IMR-90 (cell line): ENCODE data around the gene PIEZO2. TPM values are rescaled to one million over a fixed set of nuclear protein-coding genes. Genes with fewer than 3 reads are reported as not detected.

ENCODE experiments used
- ATAC-seq: fragments of 200-7000 bp; cut with Tn5 transposase; 2 replicates; pipeline ENCODE4 v1.9.1; 2020; ENCODE audit warnings: low read depth, mild to moderate bottlenecking, moderate library complexity
- BruUV-seq: library from RNA; stranded (reverse); fragments of 400-500 nt; replicated peaks from 2 replicates; lab custom pipeline; 2021; lab: Mats Ljungman, UMichigan
- CTCF ChIA-PET: fragments of 300-600 bp; formaldehyde crosslinking; extraction: SDS; loops from one replicate; lab custom pipeline; 2021; ENCODE audit warnings: antibody characterized with exemption; lab: Yijun Ruan, JAX
- POLR2A ChIA-PET: fragments of 300-600 bp; sonication (Branson Sonifier 250); formaldehyde crosslinking; loops from one replicate; lab custom pipeline; 2022; ENCODE audit warnings: antibody characterized with exemption; ENCODE audit not compliant: unreplicated experiment; lab: Charles Lee
- DNase-seq: peaks from one replicate; pipeline ENCODE4 v3.0.0; 2013
- H2AFZ ChIP-seq: replicated peaks from 2 replicates; pipeline ENCODE3; 2013; ENCODE audit warnings: low read length, mild to moderate bottlenecking; ENCODE audit not compliant: poor library complexity
- H2AK5ac ChIP-seq: 2 replicates; pipeline ENCODE4 v1.6.1; 2013; ENCODE audit warnings: low read depth, low read length, inconsistent platforms
- H2AK9ac ChIP-seq: replicated peaks from 2 replicates; pipeline ENCODE3; 2013; ENCODE audit warnings: mild to moderate bottlenecking, low read depth, low read length, moderate library complexity; ENCODE audit not compliant: poor library complexity
- H2BK120ac ChIP-seq: 2 replicates; pipeline ENCODE4 v1.6.1; 2013; ENCODE audit warnings: low read depth, low read length, inconsistent platforms
- H2BK15ac ChIP-seq: 3 replicates; pipeline ENCODE4 v1.6.1; 2013; ENCODE audit warnings: low read depth, low read length, inconsistent platforms
- H2BK20ac ChIP-seq: 2 replicates; pipeline ENCODE4 v1.6.1; 2013; ENCODE audit warnings: low read depth, mild to moderate bottlenecking, inconsistent platforms, low read length, moderate library complexity
- H2BK5ac ChIP-seq: 2 replicates; pipeline ENCODE4 v1.6.1; 2013; ENCODE audit warnings: mild to moderate bottlenecking, low read depth, low read length, inconsistent platforms; ENCODE audit not compliant: poor library complexity, severe bottlenecking
- H3K14ac ChIP-seq: replicated peaks from 2 replicates; pipeline ENCODE4 v1.6.1; 2013; ENCODE audit warnings: low read depth, low read length, inconsistent platforms
- H3K18ac ChIP-seq: 2 replicates; pipeline ENCODE4 v1.6.1; 2013; ENCODE audit warnings: low read depth, low read length, control low read depth
- H3K23ac ChIP-seq: 2 replicates; pipeline ENCODE4 v1.6.1; 2013; ENCODE audit warnings: low read depth, low read length, inconsistent platforms
- H3K27ac ChIP-seq: 2 replicates; pipeline ENCODE4 v1.5.1; 2013; ENCODE audit warnings: mild to moderate bottlenecking, control low read depth, low read length; ENCODE audit not compliant: insufficient read depth
- H3K27me3 ChIP-seq: 2 replicates; pipeline ENCODE4 v1.6.1; 2013; ENCODE audit warnings: low read length; ENCODE audit not compliant: control insufficient read depth, insufficient read depth
- H3K36me3 ChIP-seq: 2 replicates; pipeline ENCODE4 v1.6.1; 2013; ENCODE audit warnings: low read length, mixed read lengths; ENCODE audit not compliant: control insufficient read depth, insufficient read depth
- H3K4ac ChIP-seq: 2 replicates; pipeline ENCODE4 v1.6.1; 2013; ENCODE audit warnings: low read depth, low read length, inconsistent platforms
- H3K4me1 ChIP-seq: 2 replicates; pipeline ENCODE4 v1.6.1; 2013; ENCODE audit warnings: low read length, mixed read lengths; ENCODE audit not compliant: control insufficient read depth, insufficient read depth
- H3K4me2 ChIP-seq: 2 replicates; pipeline ENCODE4 v1.6.1; 2013; ENCODE audit warnings: low read depth, mild to moderate bottlenecking, control low read depth, low read length, moderate library complexity
- H3K4me3 ChIP-seq: 2 replicates; pipeline ENCODE4 v1.5.1; 2013; ENCODE audit warnings: low read depth, mild to moderate bottlenecking, control low read depth, low read length, moderate library complexity; ENCODE audit not compliant: insufficient read depth
- H3K56ac ChIP-seq: 2 replicates; pipeline ENCODE4 v1.6.1; 2013; ENCODE audit warnings: low read length, inconsistent platforms; ENCODE audit not compliant: insufficient read depth; ENCODE audit errors: extremely low read depth
- H3K79me1 ChIP-seq, 2 experiments: 2 replicates each; pipeline ENCODE4 v1.6.1; 2013; ENCODE audit warnings: low read length in 2 of 2, inconsistent platforms in 1 of 2, low read depth in 1 of 2
- H3K9ac ChIP-seq: 2 replicates; pipeline ENCODE4 v1.6.1; 2013; ENCODE audit warnings: low read depth, low read length, control low read depth
- H3K9me1 ChIP-seq: 2 replicates; pipeline ENCODE4 v1.6.1; 2013; ENCODE audit warnings: low read length, inconsistent platforms; ENCODE audit not compliant: insufficient read depth
- H3K9me3 ChIP-seq: 2 replicates; pipeline ENCODE4 v1.6.1; 2013; ENCODE audit warnings: low read length; ENCODE audit not compliant: control insufficient read depth, insufficient read depth
- H4K20me1 ChIP-seq: 2 replicates; pipeline ENCODE4 v1.6.1; 2013; ENCODE audit warnings: low read length, inconsistent platforms; ENCODE audit not compliant: insufficient read depth
- H4K5ac ChIP-seq: 2 replicates; pipeline ENCODE4 v1.6.1; 2013; ENCODE audit warnings: mild to moderate bottlenecking, low read depth, low read length, control low read depth
- H4K8ac ChIP-seq, 2 experiments: 2 replicates each; pipeline ENCODE4 v1.6.1; 2013; ENCODE audit warnings: low read depth in 2 of 2, low read length in 2 of 2, control low read depth in 1 of 2, inconsistent platforms in 1 of 2
- H4K91ac ChIP-seq: 2 replicates; pipeline ENCODE4 v1.6.1; 2013; ENCODE audit warnings: low read depth, low read length, inconsistent platforms; ENCODE audit not compliant: insufficient read depth
- BHLHE40 ChIP-seq: fragments of 150-350 bp; IDR thresholded peaks from 2 replicates; pipeline ENCODE4 v1.6.1; 2016; ENCODE audit warnings: mild to moderate bottlenecking, low read depth, low read length
- CEBPB ChIP-seq: IDR thresholded peaks from 2 replicates; pipeline ENCODE4 v1.6.1; 2012; ENCODE audit warnings: low read depth, low read length, improper control_type of control experiment
- FOS ChIP-seq: fragments of 150-350 bp; IDR thresholded peaks from 2 replicates; pipeline ENCODE4 v1.6.1; 2016; ENCODE audit warnings: low read depth, low read length
- MAZ ChIP-seq: IDR thresholded peaks from 2 replicates; pipeline ENCODE4 v1.6.1; 2012; ENCODE audit warnings: low read depth, mild to moderate bottlenecking, low read length, improper control_type of control experiment, moderate library complexity, borderline replicate concordance
- MXI1 ChIP-seq: IDR thresholded peaks from 2 replicates; pipeline ENCODE4 v1.6.1; 2012; ENCODE audit warnings: low read depth, mild to moderate bottlenecking, low read length, moderate library complexity, borderline replicate concordance
- POLR2A ChIP-seq: IDR thresholded peaks from 2 replicates; pipeline ENCODE4 v1.6.1; 2012; ENCODE audit warnings: mild to moderate bottlenecking, low read depth, low read length
- RAD21 ChIP-seq: IDR thresholded peaks from 2 replicates; pipeline ENCODE4 v1.6.1; 2012; ENCODE audit warnings: low read length, improper control_type of control experiment
- RCOR1 ChIP-seq: IDR thresholded peaks from 2 replicates; pipeline ENCODE4 v1.6.1; 2012; ENCODE audit warnings: mild to moderate bottlenecking, low read length, improper control_type of control experiment; ENCODE audit not compliant: insufficient replicate concordance
- WGBS, 2 experiments: methylation state at CpG; one replicate each; pipeline versions ENCODE4 v1.1.5 to v1.1.7; 2013; ENCODE audit warnings: missing lambda C conversion rate in 2 of 2; ENCODE audit not compliant: insufficient read length in 1 of 2; ENCODE audit errors: extremely low coverage in 2 of 2; 5-methylcytosine and 5-hydroxymethylcytosine counted together
- dilution Hi-C: fragments of 300-500 bp; cut with HindIII; formaldehyde crosslinking; loops from one replicate; pipeline ENCODE4 v1.14.3; 2018; ENCODE audit warnings: low sequenced_read_pairs; ENCODE audit not compliant: unreplicated experiment
- in situ Hi-C: fragments of 300-500 bp; cut with MboI; formaldehyde crosslinking; loops from 3 replicates; pipeline ENCODE4 v1.14.3; 2019; ENCODE audit warnings: low sequenced_read_pairs, inconsistent platforms, mixed read lengths
- intact Hi-C: fragments of 100-400 bp; cut with micrococcal nuclease; formaldehyde crosslinking; loops from 2 replicates; pipeline ENCODE4 v1.10.0; 2022
- polyA plus RNA-seq, 3 experiments: library from polyadenylated mRNA; depleted of rRNA; stranded (reverse); fragments of >200 nt; gene quantifications; 2 replicates each; pipeline ENCODE4 v1.2.3, GENCODE V29; 2012; ENCODE audit warnings: low replicate concordance in 1 of 3
- total RNA-seq: library from RNA; depleted of rRNA; stranded (reverse); fragments of >200 nt; gene quantifications from 2 replicates; pipeline ENCODE4 v1.2.3, GENCODE V29; 2012
- TF ChIP-seq, protein P1 (sequence below): conservative IDR thresholded peaks from 2 replicates; pipeline ENCODE4 v1.5.1; 2012; ENCODE audit warnings: mild to moderate bottlenecking, low read depth, low read length, improper control_type of control experiment
- TF ChIP-seq, protein P2 (sequence below): fragments of 150-350 bp; IDR thresholded peaks from 2 replicates; pipeline ENCODE4 v1.6.1; 2017; ENCODE audit warnings: mild to moderate bottlenecking, antibody characterized with exemption, low read length, low read depth

PIEZO2 gene
- total and polyA plus RNA-seq, 2 of the 4 experiments (the other 2 are of a cell fraction): 2.4 to 4.1 TPM

DNA sequence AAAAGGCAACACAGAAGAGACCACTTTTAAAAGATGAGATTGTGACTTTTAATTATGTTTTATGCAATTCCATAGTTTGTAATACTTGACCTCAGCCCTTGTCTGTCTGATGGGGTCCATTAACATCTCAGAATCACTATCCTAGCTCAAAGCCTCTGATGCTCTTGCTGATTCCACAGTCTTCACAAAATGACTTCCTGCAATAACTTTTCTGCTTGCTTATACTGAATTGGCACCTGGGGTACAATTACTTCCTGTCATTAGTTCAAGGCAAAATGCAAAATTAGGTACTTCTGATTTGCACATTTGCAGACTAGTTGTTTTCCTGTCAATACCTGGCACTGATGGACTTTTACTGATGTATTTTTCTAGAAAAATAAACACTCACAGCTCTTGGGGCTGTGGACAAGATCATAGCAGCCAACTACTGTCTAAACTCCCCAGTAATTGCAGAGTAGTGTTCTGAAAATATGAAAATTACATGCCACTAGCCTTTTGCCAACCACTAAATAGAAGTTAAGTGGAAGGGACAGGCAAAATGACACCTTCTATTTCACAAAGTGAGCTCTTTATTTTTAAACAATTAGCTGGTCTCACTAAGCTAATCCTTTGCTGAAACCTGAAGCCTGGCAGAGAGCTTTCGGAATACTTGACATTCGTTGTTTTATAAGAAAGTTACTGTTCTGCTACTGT lies 129.1 kb downstream of the PIEZO2 start:
- Histone ChIP-seq H3K9ac (no peak overlapping the region), H3K4me3 (no peak overlapping the region), H4K91ac (no peak overlapping the region), H3K56ac (no peak overlapping the region), H3K4ac (no peak overlapping the region), H2BK120ac (no peak overlapping the region), H3K27me3 (no peaks in the 10 kb centered on the region), H3K14ac (no peak overlapping the region), H3K27ac (no peak overlapping the region), H3K79me1 (no peaks in the 10 kb centered on the region), H2BK20ac (no peak overlapping the region), H4K8ac (no peak overlapping the region), H3K23ac (no peak overlapping the region), H2BK15ac (no peak overlapping the region), H2BK5ac (no peak overlapping the region), H3K4me1 (peaks cover 6% of the 10 kb centered on the region; the same call in 1 of the 2 replicates), H3K4me2 (no peak overlapping the region), H4K20me1 (no peaks in the 10 kb centered on the region), H4K5ac (no peak overlapping the region), H3K9me1 (no peaks in the 10 kb centered on the region), H3K9me3 (no peaks in the 10 kb centered on the region), H3K36me3 (no peaks in the 10 kb centered on the region), H2AK9ac (no peak overlapping the region), H2AK5ac (no peak overlapping the region), H2AFZ (no peak overlapping the region), H3K18ac (no peak overlapping the region)
- in situ Hi-C loops: no loop called here
- CTCF ChIA-PET: interaction anchor here (0.7 kb wide), 1 partner anchor 55 kb away, joined by 3 read pairs; no protein-coding TSS in a partner anchor
- no CpG with 5 or more reads among the region's 2 CpGs for WGBS, 2 experiments
- POLR2A ChIA-PET: no interaction called here
- BruUV-seq: no TSS peak
- ATAC-seq (no peak), DNase-seq (no peak)
- dilution Hi-C loops: no loop called here
- TF ChIP-seq MXI1: no peak
- TF ChIP-seq CEBPB: no peak
- TF ChIP-seq MAZ: no peak
- no peak for TF ChIP-seq FOS
- no peak for TF ChIP-seq RCOR1
- no peak for TF ChIP-seq RAD21
- TF ChIP-seq BHLHE40: no peak
- TF ChIP-seq, protein P1, sequence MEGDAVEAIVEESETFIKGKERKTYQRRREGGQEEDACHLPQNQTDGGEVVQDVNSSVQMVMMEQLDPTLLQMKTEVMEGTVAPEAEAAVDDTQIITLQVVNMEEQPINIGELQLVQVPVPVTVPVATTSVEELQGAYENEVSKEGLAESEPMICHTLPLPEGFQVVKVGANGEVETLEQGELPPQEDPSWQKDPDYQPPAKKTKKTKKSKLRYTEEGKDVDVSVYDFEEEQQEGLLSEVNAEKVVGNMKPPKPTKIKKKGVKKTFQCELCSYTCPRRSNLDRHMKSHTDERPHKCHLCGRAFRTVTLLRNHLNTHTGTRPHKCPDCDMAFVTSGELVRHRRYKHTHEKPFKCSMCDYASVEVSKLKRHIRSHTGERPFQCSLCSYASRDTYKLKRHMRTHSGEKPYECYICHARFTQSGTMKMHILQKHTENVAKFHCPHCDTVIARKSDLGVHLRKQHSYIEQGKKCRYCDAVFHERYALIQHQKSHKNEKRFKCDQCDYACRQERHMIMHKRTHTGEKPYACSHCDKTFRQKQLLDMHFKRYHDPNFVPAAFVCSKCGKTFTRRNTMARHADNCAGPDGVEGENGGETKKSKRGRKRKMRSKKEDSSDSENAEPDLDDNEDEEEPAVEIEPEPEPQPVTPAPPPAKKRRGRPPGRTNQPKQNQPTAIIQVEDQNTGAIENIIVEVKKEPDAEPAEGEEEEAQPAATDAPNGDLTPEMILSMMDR: no peak
- TF ChIP-seq, protein P2, sequence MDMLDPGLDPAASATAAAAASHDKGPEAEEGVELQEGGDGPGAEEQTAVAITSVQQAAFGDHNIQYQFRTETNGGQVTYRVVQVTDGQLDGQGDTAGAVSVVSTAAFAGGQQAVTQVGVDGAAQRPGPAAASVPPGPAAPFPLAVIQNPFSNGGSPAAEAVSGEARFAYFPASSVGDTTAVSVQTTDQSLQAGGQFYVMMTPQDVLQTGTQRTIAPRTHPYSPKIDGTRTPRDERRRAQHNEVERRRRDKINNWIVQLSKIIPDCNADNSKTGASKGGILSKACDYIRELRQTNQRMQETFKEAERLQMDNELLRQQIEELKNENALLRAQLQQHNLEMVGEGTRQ: no peak
- no peak for TF ChIP-seq POLR2A
- intact Hi-C loops: no loop called here
